Gastrocnemius medialis (tissue), 4 donors: Measurements from ENCODE around the gene NNAT. TPM values are rescaled to one million over a fixed set of nuclear protein-coding genes. Genes with fewer than 3 reads are reported as not detected.

Experiments
- ATAC-seq, 2 donors: fragments of 150-250 bp; one replicate each; pipeline ENCODE4 v1.9.1; 2016
- DNase-seq, 2 donors: peaks; one replicate each; pipeline ENCODE4 v3.0.0-alpha.2; 2019
- H3K27ac ChIP-seq, 4 donors: fragments of 200-600 bp; sonication (generic); 1 replicate in 1 of 4; 2 replicates in 3 of 4; pipeline ENCODE4 v1.5.1; 2016 to 2018; ENCODE audit warnings: mild to moderate bottlenecking in 2 of 4, moderate library complexity in 1 of 4
- H3K27me3 ChIP-seq, 3 donors: fragments of 200-600 bp; sonication (generic) in 2 of 3; 1 replicate in 1 of 3; 2 replicates in 2 of 3; pipeline versions ENCODE4 v1.5.1 to v1.6.0; 2016 to 2019; ENCODE audit warnings: mild to moderate bottlenecking in 1 of 3, moderate library complexity in 1 of 3
- H3K36me3 ChIP-seq, 2 donors: fragments of 200-600 bp; sonication (generic) in 1 of 2; one replicate each; pipeline ENCODE4 v1.5.1; 2017 to 2018
- H3K4me1 ChIP-seq, 2 donors: fragments of 200-600 bp; sonication (generic) in 1 of 2; one replicate each; pipeline ENCODE4 v1.5.1; 2016 to 2017; ENCODE audit warnings: mild to moderate bottlenecking in 2 of 2
- H3K4me3 ChIP-seq, 4 donors: fragments of 200-600 bp; sonication (generic) in 3 of 4; 1 replicate in 1 of 4; 2 replicates in 3 of 4; pipeline ENCODE4 v1.5.1; 2016 to 2019; ENCODE audit warnings: mild to moderate bottlenecking in 2 of 4
- H3K9me3 ChIP-seq, 3 donors: fragments of 200-600 bp; sonication (generic) in 2 of 3; 1 replicate in 1 of 3; 2 replicates in 2 of 3; pipeline ENCODE4 v1.5.1; 2016 to 2019
- POLR2A ChIP-seq, 2 donors: fragments of 450-650 bp; IDR thresholded peaks; one replicate each; pipeline ENCODE4 v1.6.1; 2017; ENCODE audit warnings: antibody characterized with exemption in 2 of 2, mild to moderate bottlenecking in 2 of 2, moderate library complexity in 2 of 2
- in situ Hi-C, 4 donors: fragments of 200-750 bp; cut with MboI; loops; one replicate each; pipeline versions ENCODE4 v1.15.0 to v1.8.0; 2017; ENCODE audit warnings: low sequenced_read_pairs in 4 of 4
- intact Hi-C: fragments of 100-400 bp; cut with DNase I; formaldehyde crosslinking; loops from one replicate; pipeline ENCODE4 v1.15.1; 2023; ENCODE audit warnings: low total_unique reads
- total RNA-seq, 4 donors: library from RNA; depleted of rRNA; stranded (reverse); fragments of >200 nt; gene quantifications; one replicate each; pipeline versions ENCODE4 v1.1.0 to v1.2.3, GENCODE V29; 2016
- TF ChIP-seq, protein P1 (sequence below), 5 experiments: fragments of 450-650 bp in 3 of 5; fragments of 200-600 bp in 2 of 5; sonication (generic) in 2 of 5; IDR thresholded peaks in 4 of 5; conservative IDR thresholded peaks in 1 of 5; 1 replicate in 4 of 5; 2 replicates in 1 of 5; pipeline ENCODE4 v1.5.1; 2016 to 2019; ENCODE audit warnings: antibody characterized with exemption in 5 of 5, mild to moderate bottlenecking in 3 of 5, moderate library complexity in 3 of 5

NNAT gene
- total RNA-seq, 4 donors from 2014 or later = 1.2 to 4.4 (median 2.4) TPM; not detected in 1

DNA sequence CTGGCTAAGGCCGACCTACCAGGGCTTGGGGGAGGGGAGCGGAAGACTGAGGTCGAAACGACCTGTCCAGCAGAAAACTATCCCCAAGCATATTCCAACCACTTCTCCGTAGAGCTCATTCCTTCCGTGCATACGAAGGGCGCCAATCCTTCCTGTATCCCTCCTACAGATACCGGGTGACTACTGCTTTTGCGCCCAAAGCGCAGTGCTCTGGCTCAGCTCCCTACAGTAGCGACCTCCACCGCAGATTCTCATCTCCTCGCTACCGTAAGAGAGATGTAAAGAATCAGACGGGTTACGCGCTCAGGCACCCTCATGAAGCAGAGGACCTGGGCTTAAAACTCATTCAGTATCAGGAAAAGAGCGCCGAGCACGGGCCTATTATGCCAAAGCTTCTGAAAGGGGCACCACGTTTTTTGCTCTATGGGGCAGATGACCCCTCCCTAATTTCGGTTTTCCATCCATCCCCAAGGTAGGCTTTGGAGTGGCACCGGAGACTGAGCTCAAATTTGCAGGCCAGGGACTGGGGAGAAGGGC, 563 bp upstream of the NNAT start:
- H3K4me1 ChIP-seq = peaks cover 90 to 94% of the 10 kb centered on the region in 2 donors
- H3K9me3 ChIP-seq = no peaks in the 10 kb centered on the region
- in situ Hi-C loops (no loop called here), intact Hi-C loops (loop anchor here (5.0 to 10.0 kb wide), 3 partner anchors 426 to 1056 kb away; partner anchors contain the start of gene RBL1)
- H3K27ac ChIP-seq = peak overlapping the region; percentile 98 to 100 (median 98)
- ATAC-seq = no peak
- no peaks in the 10 kb centered on the region for H3K27me3 ChIP-seq
- TF ChIP-seq, protein P1, sequence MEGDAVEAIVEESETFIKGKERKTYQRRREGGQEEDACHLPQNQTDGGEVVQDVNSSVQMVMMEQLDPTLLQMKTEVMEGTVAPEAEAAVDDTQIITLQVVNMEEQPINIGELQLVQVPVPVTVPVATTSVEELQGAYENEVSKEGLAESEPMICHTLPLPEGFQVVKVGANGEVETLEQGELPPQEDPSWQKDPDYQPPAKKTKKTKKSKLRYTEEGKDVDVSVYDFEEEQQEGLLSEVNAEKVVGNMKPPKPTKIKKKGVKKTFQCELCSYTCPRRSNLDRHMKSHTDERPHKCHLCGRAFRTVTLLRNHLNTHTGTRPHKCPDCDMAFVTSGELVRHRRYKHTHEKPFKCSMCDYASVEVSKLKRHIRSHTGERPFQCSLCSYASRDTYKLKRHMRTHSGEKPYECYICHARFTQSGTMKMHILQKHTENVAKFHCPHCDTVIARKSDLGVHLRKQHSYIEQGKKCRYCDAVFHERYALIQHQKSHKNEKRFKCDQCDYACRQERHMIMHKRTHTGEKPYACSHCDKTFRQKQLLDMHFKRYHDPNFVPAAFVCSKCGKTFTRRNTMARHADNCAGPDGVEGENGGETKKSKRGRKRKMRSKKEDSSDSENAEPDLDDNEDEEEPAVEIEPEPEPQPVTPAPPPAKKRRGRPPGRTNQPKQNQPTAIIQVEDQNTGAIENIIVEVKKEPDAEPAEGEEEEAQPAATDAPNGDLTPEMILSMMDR (IDR thresholded peaks at IDR 0.05 in 4 of 5, conservative IDR thresholded peaks at IDR 0.05 in 1 of 5) = no peak
- no peak for TF ChIP-seq POLR2A (IDR thresholded peaks at IDR 0.05)
- peak overlapping the region; percentile 11 to 98 (median 28) for H3K4me3 ChIP-seq
- H3K36me3 ChIP-seq = peaks cover 0 to 22% of the 10 kb centered on the region in 2 donors
- DNase-seq = no peak

DNA sequence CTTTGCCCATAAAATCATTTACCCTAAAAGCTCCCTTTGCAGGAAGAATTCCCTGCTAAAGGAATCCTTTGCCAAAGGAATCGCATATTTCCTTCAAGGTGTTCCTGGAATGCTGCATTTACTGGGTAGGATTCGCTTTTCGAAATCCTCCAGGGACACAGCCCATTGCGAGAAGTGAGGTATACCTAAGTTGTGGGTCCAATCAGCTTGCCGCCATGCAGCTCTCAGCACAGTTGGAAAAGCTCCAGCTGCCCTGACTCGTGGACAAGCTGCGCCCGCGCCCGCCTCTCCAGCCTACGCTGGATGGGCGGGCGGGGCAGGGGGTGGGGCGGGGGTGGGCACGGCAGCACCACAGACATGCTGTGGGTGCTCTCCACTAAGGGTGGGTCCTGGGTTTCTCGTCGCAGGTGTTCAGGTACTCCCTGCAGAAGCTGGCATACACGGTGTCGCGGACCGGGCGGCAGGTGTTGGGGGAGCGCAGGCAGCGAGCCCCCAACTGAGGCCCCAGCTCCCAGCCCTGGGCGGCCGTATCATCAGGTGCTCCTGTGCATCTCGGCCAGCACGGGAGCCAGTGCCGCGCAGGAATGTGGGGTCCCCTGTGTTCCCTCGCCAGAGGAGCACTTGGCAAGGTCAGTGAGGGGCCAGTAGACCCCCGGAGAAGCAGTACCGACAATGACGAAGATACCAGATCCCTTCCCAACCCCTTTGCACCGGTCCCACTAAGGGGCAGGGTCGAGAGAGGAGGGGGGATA, 1.4 kb downstream of the NNAT start:
- in situ Hi-C loops (no loop called here), intact Hi-C loops (loop anchor here (5.0 to 10.0 kb wide), 3 partner anchors 428 to 1058 kb away; partner anchors contain the start of gene RBL1)
- Histone ChIP-seq H3K36me3 (peaks cover 0 to 12% of the 10 kb centered on the region in 2 donors), H3K9me3 (no peaks in the 10 kb centered on the region), H3K27me3 (no peaks in the 10 kb centered on the region), H3K4me1 (peaks cover 79 to 83% of the 10 kb centered on the region in 2 donors), H3K27ac (peak overlapping the region; percentile 98 to 100 (median 98)), H3K4me3 (peak overlapping the region; percentile 58 to 100 (median 79))
- peak; percentile 81 to 89 for DNase-seq
- TF ChIP-seq, protein P1 (IDR thresholded peaks at IDR 0.05 in 4 of 5, conservative IDR thresholded peaks at IDR 0.05 in 1 of 5) = no peak
- peak; percentile 26 to 46 for TF ChIP-seq POLR2A (IDR thresholded peaks at IDR 0.05)
- peak; percentile 4 to 11 for ATAC-seq

DNA sequence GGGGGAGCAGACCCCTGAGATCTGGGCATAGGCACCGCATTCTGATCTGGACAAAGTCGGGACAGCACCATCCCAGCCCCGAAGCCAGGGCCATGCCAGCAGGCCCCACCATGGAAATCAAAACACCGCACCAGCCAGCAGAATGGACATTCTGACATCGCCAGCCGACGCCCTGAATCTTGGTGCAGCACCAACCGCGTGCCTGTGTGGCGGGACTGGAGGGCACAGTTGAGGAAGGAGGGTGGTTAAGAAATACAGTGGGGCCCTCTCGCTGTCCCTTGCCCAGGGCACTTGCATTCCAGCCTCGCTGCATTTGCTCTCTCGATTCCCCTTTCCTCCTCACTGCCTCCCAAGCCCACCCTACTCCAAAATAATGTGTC, 2.0 kb downstream of the NNAT start:
- H3K9me3 ChIP-seq = no peaks in the 10 kb centered on the region
- intact Hi-C loops = loop anchor here (5.0 to 10.0 kb wide), 3 partner anchors 428 to 1058 kb away; partner anchors contain the start of gene RBL1
- TF ChIP-seq POLR2A (IDR thresholded peaks at IDR 0.05) = peak in 1 of 2 donors; percentile 4
- TF ChIP-seq, protein P1 (IDR thresholded peaks at IDR 0.05 in 4 of 5, conservative IDR thresholded peaks at IDR 0.05 in 1 of 5) = no peak
- peaks cover 74 to 77% of the 10 kb centered on the region in 2 donors for H3K4me1 ChIP-seq
- in situ Hi-C loops = no loop called here
- DNase-seq = peak in 1 of 2 donors; percentile 76
- H3K4me3 ChIP-seq = peak overlapping the region; percentile 58 to 100 (median 79)
- H3K36me3 ChIP-seq = peaks cover 0 to 12% of the 10 kb centered on the region in 2 donors
- H3K27me3 ChIP-seq = no peaks in the 10 kb centered on the region
- ATAC-seq = peak; percentile 6 to 9
- peak overlapping the region; percentile 98 to 100 (median 98) for H3K27ac ChIP-seq

DNA sequence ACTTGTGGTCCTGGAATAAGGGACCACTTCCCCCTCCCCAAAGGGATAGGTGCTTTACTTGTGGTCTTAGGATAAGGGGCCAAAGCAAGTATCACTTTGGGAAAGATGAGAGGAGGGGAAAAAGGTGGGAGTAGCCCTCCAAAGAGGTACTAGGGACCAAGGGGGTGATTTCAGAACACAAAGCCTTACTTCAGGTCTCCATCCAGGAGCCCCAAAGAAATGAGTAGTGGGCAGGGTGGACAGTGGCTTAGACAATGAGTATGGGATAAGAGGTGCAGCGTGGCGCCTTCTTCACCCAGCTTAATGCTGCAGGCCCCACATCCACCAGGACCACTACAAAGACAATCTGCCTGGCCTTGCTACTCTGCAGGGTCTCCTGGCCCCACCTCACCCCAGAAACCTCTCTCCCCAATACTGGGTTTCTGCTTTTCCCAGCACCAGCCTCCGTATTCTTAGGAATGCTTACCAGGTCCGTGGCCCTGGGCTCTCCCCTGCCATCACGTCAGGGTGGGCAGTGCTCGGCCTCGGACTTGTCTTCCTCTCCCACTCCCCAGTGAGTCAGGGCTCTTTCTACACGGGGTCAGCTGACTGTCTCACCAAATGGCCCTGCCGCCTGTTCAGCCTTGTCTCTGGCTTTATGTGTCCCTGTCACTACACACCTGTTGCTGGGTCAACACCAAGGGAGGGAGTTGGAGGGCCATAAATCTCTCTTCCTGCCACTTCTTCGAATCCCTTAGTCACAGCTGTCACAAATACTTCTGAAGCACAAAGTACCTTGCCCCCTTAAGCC, 3.1 kb downstream of the NNAT start:
- H3K36me3 ChIP-seq = peaks cover 0 to 7% of the 10 kb centered on the region in 2 donors
- DNase-seq (peak; percentile 94 to 97), ATAC-seq (peak; percentile 66 to 74)
- intact Hi-C loops = loop anchor here (5.0 to 10.0 kb wide), 3 partner anchors 429 to 1059 kb away; partner anchors contain the start of gene RBL1
- H3K27ac ChIP-seq = peak overlapping the region; percentile 98 to 100 (median 98)
- TF ChIP-seq, protein P1 (IDR thresholded peaks at IDR 0.05 in 4 of 5, conservative IDR thresholded peaks at IDR 0.05 in 1 of 5) = no peak
- TF ChIP-seq POLR2A (IDR thresholded peaks at IDR 0.05) = peak; percentile 91 to 94
- peaks cover 70% of the 10 kb centered on the region in 2 donors for H3K4me1 ChIP-seq
- no peaks in the 10 kb centered on the region for H3K27me3 ChIP-seq
- in situ Hi-C loops = no loop called here
- peak overlapping the region; percentile 92 to 100 (median 99) for H3K4me3 ChIP-seq
- H3K9me3 ChIP-seq = no peaks in the 10 kb centered on the region
